H1 (cell line): ENCODE results near the gene SNRNP40. TPM values are rescaled to one million over a fixed set of nuclear protein-coding genes. Genes with fewer than 3 reads are reported as not detected.

Experiments
- CTCF ChIA-PET: fragments of 300-600 bp; sonication (Branson Sonifier 250); formaldehyde crosslinking; loops from one replicate; lab custom pipeline; 2021; ENCODE audit not compliant: partially characterized antibody; lab: Charles Lee
- POLR2A ChIA-PET: fragments of 300-600 bp; sonication (Branson Sonifier 250); formaldehyde crosslinking; loops from one replicate; lab custom pipeline; 2021; ENCODE audit warnings: inconsistent platforms; ENCODE audit not compliant: partially characterized antibody; lab: Charles Lee
- DNase-seq, 2 experiments: peaks; one replicate each; pipeline versions ENCODE4 v3.0.0 to v3.0.0-alpha.2; 2010 to 2022; ENCODE audit warnings: low spot score in 2 of 2, low read depth in 1 of 2, mixed read lengths in 1 of 2
- FAIRE-seq: peaks from 2 replicates; lab custom pipeline; 2011; peaks lifted over from hg19 to GRCh38; lab: Jason Lieb, UNC
- H2AFZ ChIP-seq: 2 replicates; pipeline ENCODE4 v1.8.1; 2012; ENCODE audit warnings: low read length, inconsistent platforms
- H2AK5ac ChIP-seq: 2 replicates; pipeline ENCODE4 v1.6.1; 2013; ENCODE audit warnings: low read depth, low read length
- H2BK120ac ChIP-seq: replicated peaks from 2 replicates; pipeline ENCODE3; 2013; ENCODE audit warnings: low read depth, low read length, inconsistent platforms
- H2BK12ac ChIP-seq: 2 replicates; pipeline ENCODE4 v1.6.1; 2013; ENCODE audit warnings: low read depth, low read length
- H2BK15ac ChIP-seq: 2 replicates; pipeline ENCODE4 v1.6.1; 2013; ENCODE audit warnings: low read length
- H2BK20ac ChIP-seq: 2 replicates; pipeline ENCODE4 v1.6.1; 2013; ENCODE audit warnings: low read length
- H2BK5ac ChIP-seq: 2 replicates; pipeline ENCODE4 v1.6.1; 2013; ENCODE audit warnings: low read depth, low read length
- H3K14ac ChIP-seq: 2 replicates; pipeline ENCODE4 v1.6.1; 2013; ENCODE audit warnings: inconsistent platforms; ENCODE audit not compliant: insufficient read length
- H3K18ac ChIP-seq: 2 replicates; pipeline ENCODE4 v1.6.1; 2013; ENCODE audit warnings: low read length; ENCODE audit errors: extremely low read depth
- H3K23ac ChIP-seq: 2 replicates; pipeline ENCODE4 v1.6.1; 2013; ENCODE audit warnings: inconsistent platforms; ENCODE audit not compliant: insufficient read length
- H3K23me2 ChIP-seq: 2 replicates; pipeline ENCODE4 v1.6.1; 2013; ENCODE audit warnings: low read depth, low read length
- H3K27ac ChIP-seq: 2 replicates; pipeline ENCODE4 v1.6.1; 2011; ENCODE audit warnings: low read depth, low read length, inconsistent platforms
- H3K27me3 ChIP-seq, 4 experiments: replicated peaks in 1 of 4; 1 replicate in 1 of 4; 2 replicates in 3 of 4; pipeline versions ENCODE4 v1.6.1 to v1.8.1; 2011 to 2013; ENCODE audit warnings: low read length in 3 of 4, mild to moderate bottlenecking in 3 of 4, inconsistent platforms in 2 of 4, mixed read lengths in 2 of 4, moderate library complexity in 1 of 4; ENCODE audit not compliant: control insufficient read depth in 3 of 4, insufficient read depth in 3 of 4; ENCODE audit errors: extremely low read depth in 1 of 4
- H3K36me3 ChIP-seq, 4 experiments: 2 replicates each; pipeline versions ENCODE4 v1.6.1 to v1.8.1; 2011 to 2013; ENCODE audit warnings: mild to moderate bottlenecking in 4 of 4, low read length in 3 of 4, moderate library complexity in 2 of 4, control low read depth in 1 of 4, inconsistent platforms in 1 of 4; ENCODE audit not compliant: insufficient read depth in 4 of 4, control insufficient read depth in 2 of 4
- H3K4ac ChIP-seq: replicated peaks from 2 replicates; pipeline ENCODE3; 2013; ENCODE audit warnings: low read length, low read depth, mixed read lengths, inconsistent platforms; ENCODE audit not compliant: insufficient read length
- H3K4me1 ChIP-seq, 4 experiments: replicated peaks in 1 of 4; 1 replicate in 1 of 4; 2 replicates in 3 of 4; pipeline versions ENCODE4 v1.6.1 to v1.8.1; 2011 to 2013; ENCODE audit warnings: low read length in 3 of 4, inconsistent platforms in 2 of 4, mixed read lengths in 1 of 4; ENCODE audit not compliant: insufficient read depth in 4 of 4, control insufficient read depth in 3 of 4
- H3K4me2 ChIP-seq, 2 experiments: 2 replicates each; pipeline versions ENCODE4 v1.6.1 to v1.8.1; 2011 to 2013; ENCODE audit warnings: low read depth in 2 of 2, low read length in 2 of 2, control low read depth in 1 of 2, inconsistent platforms in 1 of 2, mild to moderate bottlenecking in 1 of 2; ENCODE audit not compliant: insufficient read depth in 1 of 2
- H3K4me3 ChIP-seq, 4 experiments: fragments of 200-600, 300-600 bp in 1 of 4; sonication (generic), shearing (Covaris generic), sonication (Bioruptor Twin) in 1 of 4; 2 replicates each; pipeline versions ENCODE4 v1.5.1 to v1.8.1; 2011 to 2016; ENCODE audit warnings: low read length in 4 of 4, low read depth in 3 of 4, control low read depth in 2 of 4, inconsistent platforms in 2 of 4, mild to moderate bottlenecking in 2 of 4, mixed read lengths in 1 of 4, moderate library complexity in 1 of 4; ENCODE audit not compliant: insufficient read depth in 2 of 4; ENCODE audit errors: extremely low read depth in 1 of 4
- H3K56ac ChIP-seq: replicated peaks from 2 replicates; pipeline ENCODE3; 2013; ENCODE audit warnings: low read depth, mild to moderate bottlenecking, mixed read lengths, low read length, inconsistent platforms; ENCODE audit not compliant: insufficient read length
- H3K79me1 ChIP-seq: 2 replicates; pipeline ENCODE4 v1.6.1; 2013; ENCODE audit warnings: low read depth, low read length, control low read depth
- H3K79me2 ChIP-seq, 2 experiments: 2 replicates each; pipeline versions ENCODE4 v1.6.1 to v1.8.1; 2012 to 2013; ENCODE audit warnings: low read length in 2 of 2, mild to moderate bottlenecking in 2 of 2, inconsistent platforms in 1 of 2; ENCODE audit not compliant: insufficient read depth in 2 of 2, control insufficient read depth in 1 of 2
- H3K9ac ChIP-seq, 4 experiments: replicated peaks in 1 of 4; 1 replicate in 1 of 4; 2 replicates in 3 of 4; pipeline versions ENCODE4 v1.6.1 to v1.8.1; 2011 to 2013; ENCODE audit warnings: low read depth in 3 of 4, low read length in 3 of 4, control low read depth in 2 of 4, mild to moderate bottlenecking in 2 of 4, moderate library complexity in 2 of 4, inconsistent platforms in 1 of 4; ENCODE audit errors: extremely low read depth in 1 of 4
- H3K9me3 ChIP-seq, 2 experiments: 2 replicates each; pipeline versions ENCODE4 v1.6.1 to v1.8.1; 2012 to 2013; ENCODE audit warnings: mild to moderate bottlenecking in 2 of 2, moderate library complexity in 2 of 2, control low read depth in 1 of 2, inconsistent platforms in 1 of 2, low read depth in 1 of 2, low read length in 1 of 2, mixed read lengths in 1 of 2; ENCODE audit not compliant: insufficient read depth in 2 of 2
- H4K20me1 ChIP-seq, 2 experiments: replicated peaks in 1 of 2; 2 replicates each; pipeline versions ENCODE3 to v1.8.1; 2011 to 2013; ENCODE audit warnings: inconsistent platforms in 2 of 2, low read length in 2 of 2, mild to moderate bottlenecking in 1 of 2; ENCODE audit not compliant: insufficient read depth in 2 of 2, control insufficient read depth in 1 of 2
- H4K5ac ChIP-seq: 2 replicates; pipeline ENCODE4 v1.6.1; 2013; ENCODE audit warnings: low read length, low read depth, mixed read lengths, inconsistent platforms; ENCODE audit not compliant: insufficient read length
- H4K8ac ChIP-seq: 2 replicates; pipeline ENCODE4 v1.8.0; 2013; ENCODE audit warnings: mild to moderate bottlenecking, moderate library complexity, low read length, inconsistent platforms; ENCODE audit not compliant: insufficient read depth; ENCODE audit errors: extremely low read depth
- H4K91ac ChIP-seq: replicated peaks from 2 replicates; pipeline ENCODE3; 2013; ENCODE audit warnings: low read length, mixed read lengths, inconsistent platforms; ENCODE audit not compliant: insufficient read length
- ATF2 ChIP-seq: IDR thresholded peaks from 2 replicates; pipeline ENCODE4 v1.6.1; 2012; ENCODE audit warnings: low read length, inconsistent platforms
- BACH1 ChIP-seq: IDR thresholded peaks from 2 replicates; pipeline ENCODE4 v1.6.1; 2012; ENCODE audit warnings: low read length, improper control_type of control experiment
- BRCA1 ChIP-seq: IDR thresholded peaks from 2 replicates; pipeline ENCODE4 v1.6.1; 2012; ENCODE audit warnings: low read depth, low read length, improper control_type of control experiment
- CBX5 ChIP-seq: fragments of 300-800, 300-1000 bp; sonication (generic); IDR thresholded peaks from 2 replicates; pipeline ENCODE4 v1.7.1; 2016; ENCODE audit warnings: antibody characterized with exemption, low read length, low read depth
- CHD2 ChIP-seq: IDR thresholded peaks from 2 replicates; pipeline ENCODE4 v1.6.1; 2012; ENCODE audit warnings: low read length, improper control_type of control experiment
- EZH2 ChIP-seq: fragments of 200-600 bp; sonication (generic); IDR thresholded peaks from 2 replicates; pipeline ENCODE4 v1.7.1; 2012; ENCODE audit warnings: low read depth, mild to moderate bottlenecking, moderate library complexity, low read length, inconsistent platforms; ENCODE audit not compliant: severe bottlenecking
- FOSL1 ChIP-seq: IDR thresholded peaks from 2 replicates; pipeline ENCODE4 v1.6.1; 2011; ENCODE audit warnings: mild to moderate bottlenecking, low read depth, low read length, moderate library complexity; ENCODE audit not compliant: insufficient read depth
- HDAC2 ChIP-seq, 2 experiments: fragments of 300-600 bp in 1 of 2; sonication (generic) in 1 of 2; IDR thresholded peaks; 2 replicates each; pipeline ENCODE4 v1.6.1; 2011 to 2012; ENCODE audit warnings: low read depth in 2 of 2, low read length in 2 of 2, mild to moderate bottlenecking in 2 of 2, moderate library complexity in 2 of 2, borderline replicate concordance in 1 of 2, inconsistent platforms in 1 of 2
- JUND ChIP-seq: IDR thresholded peaks from 2 replicates; pipeline ENCODE4 v1.6.1; 2011; ENCODE audit warnings: mild to moderate bottlenecking, improper control_type of control experiment, low read length
- MAFK ChIP-seq: IDR thresholded peaks from 2 replicates; pipeline ENCODE4 v1.6.1; 2012; ENCODE audit warnings: low read depth, mild to moderate bottlenecking, improper control_type of control experiment, low read length
- RFX5 ChIP-seq: IDR thresholded peaks from 2 replicates; pipeline ENCODE4 v1.6.1; 2011; ENCODE audit warnings: low read depth, low read length, improper control_type of control experiment, borderline replicate concordance
- TCF12 ChIP-seq: IDR thresholded peaks from 2 replicates; pipeline ENCODE4 v1.6.1; 2011; ENCODE audit warnings: low read depth, mild to moderate bottlenecking, low read length
- WGBS, 2 experiments: shearing (Covaris generic) in 1 of 2; methylation state at CpG; one replicate each; pipeline versions ENCODE4 v1.1.6 to v1.1.7; 2013 to 2015; ENCODE audit warnings: low lambda C conversion rate in 2 of 2, mixed read lengths in 2 of 2, inconsistent platforms in 1 of 2, low coverage in 1 of 2, missing lambda C conversion rate in 1 of 2; ENCODE audit not compliant: insufficient replicate concordance in 2 of 2, insufficient coverage in 1 of 2, insufficient read length in 1 of 2; ENCODE audit errors: extremely low coverage in 1 of 2, missing lambda C conversion rate in 1 of 2; 5-methylcytosine and 5-hydroxymethylcytosine counted together
- polyA plus RNA-seq, 7 experiments: library from polyadenylated mRNA; depleted of rRNA in 3 of 7; stranded (reverse) in 5 of 7; unstranded in 2 of 7; fragments of >200 nt in 5 of 7; fragments of 200-250 nt in 2 of 7; gene quantifications; 1 replicate in 5 of 7; 2 replicates in 1 of 7; 4 replicates in 1 of 7; pipeline versions ENCODE4 v1.2.1 to v1.2.3, GENCODE V29; 2011 to 2013; ENCODE audit warnings: missing spikeins in 2 of 7, mixed read lengths in 2 of 7
- total RNA-seq: library from RNA; stranded (reverse); fragmentation: NEBNext Ultra II Directional; extraction: Animal tissue kit (Norgen Biotek cat#: 25700); gene quantifications from 2 replicates; pipeline ENCODE4 v1.2.1, GENCODE V29; 2021
- TF ChIP-seq, protein P1 (sequence below): IDR thresholded peaks from 2 replicates; pipeline ENCODE4 v1.6.1; 2012; ENCODE audit warnings: inconsistent platforms

SNRNP40 gene
- total and polyA plus RNA-seq, 2 of the 8 experiments (the other 6 are each of a cell fraction or from before 2014, with no cell fraction given), result 97.4 to 113 TPM

- FAIRE-seq, result no peak
- Histone ChIP-seq H3K14ac (no peak overlapping the region), H3K79me2 (peaks cover 22 to 85% of the 10 kb centered on the region in 2 experiments), H2BK120ac (no peak overlapping the region), H4K91ac (no peak overlapping the region), H2AFZ (no peak overlapping the region), H3K9me3 (no peaks in the 10 kb centered on the region), H3K56ac (no peak overlapping the region), H2BK5ac (no peak overlapping the region), H3K4me3 (no peak overlapping the region), H3K4ac (no peak overlapping the region), H3K79me1 (peaks cover 18% of the 10 kb centered on the region), H2AK5ac (no peak overlapping the region), H3K23ac (no peak overlapping the region), H3K18ac (no peak overlapping the region), H3K4me2 (no peak overlapping the region), H4K5ac (no peak overlapping the region), H3K9ac (no peak overlapping the region), H4K8ac (no peak overlapping the region), H4K20me1 (peaks cover 0 to 3% of the 10 kb centered on the region in 2 experiments), H3K36me3 (peaks cover 0 to 5% (median 2%) of the 10 kb centered on the region in 4 experiments; a peak in 3 of 8 replicates), H2BK12ac (no peak overlapping the region), H2BK20ac (no peak overlapping the region), H3K27me3 (no peaks in the 10 kb centered on the region), H3K27ac (no peak overlapping the region), H3K4me1 (peaks cover 0 to 8% (median 4%) of the 10 kb centered on the region in 4 experiments; a peak in 4 of 7 replicates), H2BK15ac (no peak overlapping the region), H3K23me2 (peaks cover 8% of the 10 kb centered on the region)
- ChIA-PET CTCF (interaction anchor here (1.4 kb wide), 1 partner anchor 114 kb away, joined by 3 read pairs; no protein-coding TSS in a partner anchor), POLR2A (no interaction called here)
- WGBS, 2 experiments, result 86% methylated on average over 1 of the region's 1 CpG; no CpG with 5 or more reads in 1 of the 2 experiments
- no peak for DNase-seq
- TF ChIP-seq CHD2, result no peak
- TF ChIP-seq MAFK, result no peak
- TF ChIP-seq TCF12, result no peak
- TF ChIP-seq EZH2, result no peak
- TF ChIP-seq, protein P1, sequence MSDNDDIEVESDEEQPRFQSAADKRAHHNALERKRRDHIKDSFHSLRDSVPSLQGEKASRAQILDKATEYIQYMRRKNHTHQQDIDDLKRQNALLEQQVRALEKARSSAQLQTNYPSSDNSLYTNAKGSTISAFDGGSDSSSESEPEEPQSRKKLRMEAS, result no peak
- TF ChIP-seq ATF2, result no peak
- TF ChIP-seq FOSL1, result no peak
- no peak for TF ChIP-seq HDAC2 (IDR thresholded peaks at IDR 0.05; ENCODE audit: borderline replicate concordance in 1 of 2, low read depth in 2 of 2, low read length in 2 of 2)
- TF ChIP-seq RFX5, result no peak
- no peak for TF ChIP-seq BACH1
- TF ChIP-seq CBX5, result no peak
- no peak for TF ChIP-seq JUND
- TF ChIP-seq BRCA1, result no peak
These were observed 2.8 kb upstream of the SNRNP40 start for GRCh38 chr1:31299365-31299764.
